ENCODE measurements around the gene STX16.

DNA sequence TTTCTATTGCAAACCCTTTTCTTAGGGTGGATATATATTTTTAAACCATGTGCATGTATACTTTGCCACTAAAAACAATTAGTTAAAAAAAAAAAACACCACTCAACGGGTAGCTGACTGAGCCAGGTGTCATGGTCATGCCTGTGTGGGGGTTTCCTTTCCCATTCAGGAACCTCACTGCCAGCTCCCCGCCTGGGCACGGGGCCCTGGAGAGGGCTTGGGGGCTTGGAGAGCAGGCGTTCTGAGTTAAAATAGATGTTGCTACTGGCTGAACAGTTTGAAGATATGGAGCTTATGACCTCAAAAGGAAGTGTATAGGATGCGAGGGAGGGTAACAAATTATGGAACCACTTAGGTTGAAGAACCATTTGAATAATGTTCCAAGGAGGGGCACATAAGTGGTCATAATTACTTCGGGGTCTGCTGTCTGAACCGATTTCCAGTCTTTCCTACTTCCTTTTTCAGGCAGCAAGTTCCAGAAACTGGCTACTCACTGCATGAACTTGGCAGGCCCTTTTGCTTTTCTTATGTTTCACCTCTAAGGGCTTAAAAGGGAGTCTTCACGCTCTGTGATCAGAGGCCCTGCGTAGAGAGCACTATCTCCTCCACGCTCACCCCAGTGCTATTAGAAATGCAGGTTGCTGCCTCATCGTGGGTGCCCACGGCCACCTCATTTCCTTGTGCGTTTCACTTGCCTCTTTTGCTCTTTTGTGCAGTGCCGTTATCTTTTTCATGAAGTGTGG lies 9.9 kb downstream of the STX16 start:
- TF ChIP-seq, protein P1, sequence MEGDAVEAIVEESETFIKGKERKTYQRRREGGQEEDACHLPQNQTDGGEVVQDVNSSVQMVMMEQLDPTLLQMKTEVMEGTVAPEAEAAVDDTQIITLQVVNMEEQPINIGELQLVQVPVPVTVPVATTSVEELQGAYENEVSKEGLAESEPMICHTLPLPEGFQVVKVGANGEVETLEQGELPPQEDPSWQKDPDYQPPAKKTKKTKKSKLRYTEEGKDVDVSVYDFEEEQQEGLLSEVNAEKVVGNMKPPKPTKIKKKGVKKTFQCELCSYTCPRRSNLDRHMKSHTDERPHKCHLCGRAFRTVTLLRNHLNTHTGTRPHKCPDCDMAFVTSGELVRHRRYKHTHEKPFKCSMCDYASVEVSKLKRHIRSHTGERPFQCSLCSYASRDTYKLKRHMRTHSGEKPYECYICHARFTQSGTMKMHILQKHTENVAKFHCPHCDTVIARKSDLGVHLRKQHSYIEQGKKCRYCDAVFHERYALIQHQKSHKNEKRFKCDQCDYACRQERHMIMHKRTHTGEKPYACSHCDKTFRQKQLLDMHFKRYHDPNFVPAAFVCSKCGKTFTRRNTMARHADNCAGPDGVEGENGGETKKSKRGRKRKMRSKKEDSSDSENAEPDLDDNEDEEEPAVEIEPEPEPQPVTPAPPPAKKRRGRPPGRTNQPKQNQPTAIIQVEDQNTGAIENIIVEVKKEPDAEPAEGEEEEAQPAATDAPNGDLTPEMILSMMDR (IDR thresholded peaks at IDR 0.05): no peak
- no peak for TF ChIP-seq POLR2A (IDR thresholded peaks at IDR 0.05)
